HG02870 (cell line): Measurements from ENCODE around the gene F3.

Experiments used
- ATAC-seq: cut with Tn5 transposase; IDR thresholded peaks from one replicate; pipeline ENCODE4 v1.9.1; 2021; ENCODE audit warnings: mild to moderate bottlenecking, moderate library complexity; ENCODE audit not compliant: unreplicated experiment

The F3 gene

GRCh38 chr1:94528826-94529225 lies 12.7 kb downstream of the F3 start:
- no peak for ATAC-seq

GRCh38 chr1:94528299-94528698 lies 13.3 kb downstream of the F3 start:
- ATAC-seq, result no peak

GRCh38 chr1:94527447-94528031 lies 14.0 kb downstream of the F3 start:
- no peak for ATAC-seq

GRCh38 chr1:94526152-94526980 lies 15.2 kb downstream of the F3 start:
- ATAC-seq, result no peak

- no peak for ATAC-seq
Observed at GRCh38 chr1:94524531-94524930, 17.0 kb downstream of the F3 start.

GRCh38 chr1:94522304-94522703 lies 19.3 kb downstream of the F3 start:
- ATAC-seq, result no peak

- ATAC-seq, result no peak
Observed at GRCh38 chr1:94519351-94519750, 22.2 kb downstream of the F3 start.

- ATAC-seq, result no peak
Observed at GRCh38 chr1:94515296-94515947, 26.1 kb downstream of the F3 start.

GRCh38 chr1:94514095-94514727 lies 27.3 kb downstream of the F3 start:
- no peak for ATAC-seq

- ATAC-seq, result no peak
Observed at GRCh38 chr1:94512816-94513215, 28.7 kb downstream of the F3 start.

- no peak for ATAC-seq
Observed at GRCh38 chr1:94504601-94505000, 37.0 kb downstream of the F3 start.

- ATAC-seq, result no peak
Observed at GRCh38 chr1:94503153-94503552, 38.4 kb downstream of the F3 start.

- ATAC-seq, result no peak
Observed at GRCh38 chr1:94501935-94502334, 39.6 kb downstream of the F3 start.

GRCh38 chr1:94501426-94501825 lies 40.1 kb downstream of the F3 start:
- ATAC-seq, result no peak

- ATAC-seq, result no peak
Observed at GRCh38 chr1:94496076-94496755, 45.3 kb downstream of the F3 start.

- ATAC-seq, result no peak
Observed at GRCh38 chr1:94490556-94490955, 51.0 kb downstream of the F3 start.

- no peak for ATAC-seq
Observed at GRCh38 chr1:94486990-94487389, 54.6 kb downstream of the F3 start.

- ATAC-seq, result peak; percentile 92
Observed at GRCh38 chr1:94481473-94481933, 60.1 kb downstream of the F3 start.

GRCh38 chr1:94479682-94480081 lies 61.9 kb downstream of the F3 start:
- no peak for ATAC-seq
